CD4-positive, alpha-beta T cell treated with Interferon gamma for 1 hour (primary cell): Measurements from ENCODE around the gene KMT5B.

Source experiments
- DNase-seq: peaks from one replicate; pipeline ENCODE4 v3.0.0-alpha.2; 2020

The KMT5B gene

DNA sequence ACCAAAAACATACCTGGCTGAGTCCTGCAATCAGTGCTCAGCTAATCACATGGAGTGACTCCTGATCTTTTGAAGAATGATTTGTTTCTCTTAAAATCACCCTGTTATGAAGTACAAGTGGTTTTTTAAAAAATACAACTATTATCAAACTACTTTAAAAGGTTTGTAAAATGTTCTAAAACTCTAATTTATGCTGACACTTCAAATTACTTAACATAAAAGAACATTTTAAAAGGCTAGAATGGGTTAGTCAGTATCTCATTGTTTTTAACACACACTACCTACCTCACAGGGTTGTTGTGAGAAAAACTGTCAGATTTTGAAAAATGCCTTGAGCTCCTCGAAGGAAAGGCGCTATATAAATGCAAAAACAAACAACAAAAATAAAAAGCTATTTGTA lies 33.2 kb downstream of the KMT5B start:
- DNase-seq, result no peak

DNA sequence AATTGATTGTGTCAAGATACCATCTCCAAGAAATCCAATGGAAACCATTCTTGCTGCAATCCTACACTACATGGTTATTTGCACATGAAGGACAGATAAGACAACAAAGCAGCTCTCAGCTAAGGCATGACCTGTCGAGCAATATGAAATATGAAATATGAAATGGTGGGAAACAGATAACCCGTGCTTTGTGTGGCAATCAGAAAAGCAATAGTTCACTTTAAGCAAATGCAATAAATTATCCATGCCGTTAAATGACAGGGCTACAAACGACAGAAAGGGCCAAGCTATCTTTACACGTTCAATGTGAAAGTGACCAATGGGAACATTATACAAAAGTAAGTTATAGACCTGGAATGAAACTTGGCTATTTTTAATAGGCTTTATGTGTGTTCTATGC lies 35.2 kb downstream of the KMT5B start:
- no peak for DNase-seq

DNA sequence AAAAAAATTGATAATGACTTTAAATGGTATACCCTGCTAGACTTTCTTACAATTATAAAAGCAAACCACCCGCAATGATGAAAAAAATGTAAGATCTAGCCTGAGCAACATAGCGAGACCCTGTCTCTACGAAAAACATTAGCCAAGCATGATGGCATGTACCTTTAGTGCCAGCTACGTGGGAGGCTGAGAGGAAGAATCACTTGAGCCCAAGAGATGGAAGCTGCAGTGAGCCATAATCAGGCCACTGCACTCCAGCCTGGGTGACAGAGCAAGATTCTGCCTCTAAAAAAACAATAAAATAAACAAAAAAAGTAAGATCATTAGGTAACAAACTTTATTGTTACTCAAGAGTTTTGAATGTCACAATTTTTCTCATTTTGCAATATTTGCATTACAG lies 39.2 kb downstream of the KMT5B start:
- no peak for DNase-seq

DNA sequence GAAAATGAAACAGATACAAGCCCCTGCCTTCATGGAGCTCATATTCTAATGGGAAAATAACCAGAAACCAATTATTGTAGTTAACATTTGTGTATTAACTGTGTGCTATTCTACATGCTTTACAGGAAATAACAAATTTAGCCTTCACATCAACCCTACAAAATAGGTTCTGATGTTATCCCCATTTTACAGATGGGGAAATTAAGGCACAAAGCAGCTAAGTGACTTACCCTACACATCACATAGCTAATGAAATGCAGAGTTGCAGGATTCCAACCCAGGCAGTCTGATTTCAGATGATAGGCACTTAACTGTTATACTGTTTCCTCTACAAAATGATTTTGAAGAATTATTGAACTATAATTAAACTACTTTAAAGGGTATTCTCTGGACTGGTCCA lies 43.7 kb downstream of the KMT5B start:
- no peak for DNase-seq

DNA sequence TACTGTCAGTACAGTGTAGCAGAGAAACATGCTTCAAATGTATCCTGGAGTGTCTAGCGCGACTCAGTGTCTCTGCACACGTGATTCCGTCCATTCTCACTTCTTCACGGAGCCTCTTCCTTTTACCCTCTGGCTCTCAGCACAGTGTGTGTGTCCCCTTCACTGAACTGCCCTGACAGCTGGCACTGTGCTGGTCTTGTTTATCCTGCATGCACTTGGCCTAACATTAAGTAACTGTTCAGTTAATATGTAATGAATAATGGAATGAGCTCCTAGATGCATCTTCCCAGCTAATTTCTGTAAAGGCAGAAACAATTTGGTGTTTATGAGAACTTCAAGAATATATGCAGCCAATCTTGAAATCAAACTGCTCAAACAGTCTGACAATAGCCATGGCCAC lies 44.4 kb downstream of the KMT5B start:
- DNase-seq, result no peak

DNA sequence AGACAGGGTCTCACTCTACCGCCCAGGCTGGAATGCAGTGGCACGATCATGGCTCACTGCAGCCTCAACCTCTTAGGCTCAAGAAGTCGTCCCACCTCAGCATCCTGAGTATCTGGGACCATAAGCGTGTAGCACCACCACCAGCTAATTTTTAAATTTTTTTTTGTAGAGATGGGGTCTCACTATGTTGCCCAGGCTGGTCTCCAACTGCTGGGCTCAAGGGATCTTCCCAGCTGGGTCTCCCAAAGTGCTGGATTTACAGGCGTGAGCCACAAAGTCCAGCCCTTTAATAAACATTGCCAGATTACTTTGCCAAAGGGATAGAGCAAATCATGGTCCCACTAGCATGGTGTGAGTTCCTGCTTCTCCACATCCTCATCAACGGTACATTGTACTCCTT lies 45.6 kb downstream of the KMT5B start:
- DNase-seq, result no peak

DNA sequence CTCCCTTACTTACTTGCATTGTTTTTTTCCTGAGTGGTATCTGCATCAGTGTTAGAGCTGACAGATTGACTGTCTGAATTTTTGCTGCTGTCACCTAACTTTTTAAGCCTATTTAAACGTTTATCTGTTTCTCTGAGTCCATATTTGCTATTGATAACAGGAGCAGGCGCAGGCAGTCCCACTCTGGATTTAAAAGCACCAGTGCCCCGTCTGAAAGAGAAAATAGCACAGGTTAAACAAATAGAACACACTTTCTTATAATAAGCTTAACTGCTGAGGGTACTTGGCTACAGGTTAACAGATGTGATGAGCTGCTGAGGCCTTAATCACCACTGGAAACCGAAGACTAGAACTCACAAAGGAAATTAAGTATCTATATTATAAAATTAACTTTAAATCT lies 46.1 kb downstream of the KMT5B start:
- no peak for DNase-seq

DNA sequence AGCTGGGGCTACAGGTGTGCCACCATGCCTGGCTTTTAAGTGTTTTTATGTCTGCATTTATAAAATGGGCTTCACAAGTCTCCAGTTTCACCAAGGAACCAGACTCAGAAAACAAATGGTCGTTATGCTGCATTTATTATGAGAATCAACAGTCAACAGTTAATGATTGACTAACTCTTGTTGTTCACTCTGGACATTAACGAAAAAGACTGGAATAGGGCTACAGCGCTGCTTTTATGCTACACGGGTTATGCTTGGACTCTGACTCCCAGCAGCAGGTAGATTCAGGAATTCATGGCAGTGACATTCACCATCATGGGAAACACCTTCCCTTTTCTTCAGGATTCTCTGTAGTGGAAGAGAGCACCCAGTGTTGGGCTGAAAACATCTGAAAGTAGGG lies 47.5 kb downstream of the KMT5B start:
- no peak for DNase-seq

DNA sequence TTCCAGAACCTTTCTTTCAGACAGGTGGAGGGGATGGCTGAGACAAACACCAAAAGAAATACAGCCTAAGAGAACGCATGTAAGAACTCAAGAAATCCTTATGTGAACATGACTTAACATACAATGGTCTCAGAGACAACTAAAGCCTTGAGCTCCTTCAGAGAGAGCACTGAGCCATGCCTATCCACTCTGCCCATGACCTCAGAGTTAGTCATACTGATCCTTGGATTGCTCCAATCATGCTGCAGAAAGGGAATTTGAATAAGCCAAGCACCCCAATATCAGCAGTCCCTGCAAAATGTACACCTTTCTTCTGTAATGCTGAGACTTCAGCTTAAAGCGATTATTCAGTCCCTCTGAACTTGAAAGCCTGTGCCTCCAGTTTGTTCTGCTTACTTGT lies 48.7 kb downstream of the KMT5B start:
- DNase-seq, result no peak

DNA sequence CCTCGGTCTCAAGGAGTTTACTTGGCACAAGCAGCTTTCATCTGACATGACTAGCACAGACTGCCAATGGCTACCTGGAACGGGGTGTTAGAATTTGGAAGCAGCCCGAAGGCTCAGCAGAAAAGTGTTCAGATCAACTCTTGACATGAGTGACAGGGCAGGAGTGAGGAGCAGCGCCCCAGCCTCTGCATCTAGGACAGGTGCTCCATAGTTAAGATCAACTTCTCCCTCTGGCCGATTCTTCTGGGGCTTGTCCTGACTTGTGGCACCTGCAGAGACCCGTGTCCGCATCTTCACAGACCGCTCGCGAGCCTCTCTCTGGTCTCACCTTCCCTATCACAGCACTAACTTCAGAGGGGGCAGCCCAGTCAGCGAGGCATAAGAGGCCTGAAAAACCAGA lies 49.4 kb downstream of the KMT5B start:
- no peak for DNase-seq

DNA sequence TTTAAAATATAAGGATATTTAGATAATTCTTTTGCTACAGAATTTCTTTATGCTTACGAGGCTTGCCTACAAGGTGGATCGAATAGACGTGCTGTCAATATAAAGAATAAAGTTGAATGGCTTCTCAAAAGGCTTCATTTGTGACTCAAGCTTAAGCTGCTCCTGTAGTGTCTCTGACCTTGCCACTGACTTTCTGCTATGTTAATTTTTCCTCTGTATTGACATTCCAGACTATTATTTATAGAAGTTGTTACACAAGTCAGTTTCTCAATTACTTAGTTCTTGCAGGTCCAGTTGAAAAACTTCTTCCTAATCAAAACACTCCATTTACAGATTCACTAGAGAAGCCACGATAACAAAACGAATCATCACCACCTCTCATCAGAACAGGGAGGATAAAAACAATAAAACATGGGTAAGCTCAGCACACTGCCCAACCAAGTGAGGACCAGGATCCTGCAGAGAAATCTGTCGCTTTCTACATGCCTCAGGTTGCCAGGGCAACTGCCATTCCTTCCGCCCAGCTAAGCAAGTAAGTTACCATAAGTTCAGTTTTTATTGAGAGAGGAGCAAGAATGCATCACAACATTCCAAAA lies 52.9 kb downstream of the KMT5B start:
- no peak for DNase-seq

DNA sequence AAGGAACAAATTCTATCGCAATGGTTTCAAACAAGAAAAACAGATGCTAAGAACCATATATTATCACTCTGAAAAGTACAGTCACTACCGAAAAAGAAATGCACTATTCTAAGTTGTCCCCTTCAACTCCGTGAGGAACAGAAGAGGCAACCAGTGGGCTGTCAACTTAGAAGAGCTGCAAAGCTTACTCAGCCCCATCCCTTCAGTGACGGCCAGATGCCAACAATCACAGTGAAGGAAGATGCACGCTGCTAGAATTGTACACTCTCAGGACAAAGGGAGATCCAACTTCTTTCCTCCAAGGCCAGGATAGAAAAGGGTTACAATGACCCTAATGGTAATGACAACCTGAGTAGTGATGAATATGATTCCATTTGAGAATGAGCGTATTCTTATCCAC lies 53.4 kb downstream of the KMT5B start:
- DNase-seq, result no peak

DNA sequence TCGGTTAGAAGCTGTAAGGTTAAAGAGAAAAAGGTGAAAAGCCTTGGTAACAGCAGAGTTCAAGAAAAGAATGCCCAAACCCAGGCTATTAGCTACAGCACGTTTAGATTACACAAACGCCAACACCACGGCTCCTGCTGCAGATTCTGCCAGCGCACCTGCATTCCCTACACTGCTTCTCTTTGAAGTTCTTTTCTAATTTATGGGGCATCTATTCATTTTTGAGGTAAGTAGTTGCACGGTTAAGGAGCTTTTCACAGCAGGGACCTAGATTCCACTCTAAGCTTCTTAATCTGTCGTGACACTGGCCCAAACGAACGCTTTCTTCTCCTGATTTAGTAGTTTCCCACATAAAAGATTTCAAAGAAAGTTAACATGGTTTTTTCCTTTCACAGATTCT lies 53.9 kb downstream of the KMT5B start:
- no peak for DNase-seq

DNA sequence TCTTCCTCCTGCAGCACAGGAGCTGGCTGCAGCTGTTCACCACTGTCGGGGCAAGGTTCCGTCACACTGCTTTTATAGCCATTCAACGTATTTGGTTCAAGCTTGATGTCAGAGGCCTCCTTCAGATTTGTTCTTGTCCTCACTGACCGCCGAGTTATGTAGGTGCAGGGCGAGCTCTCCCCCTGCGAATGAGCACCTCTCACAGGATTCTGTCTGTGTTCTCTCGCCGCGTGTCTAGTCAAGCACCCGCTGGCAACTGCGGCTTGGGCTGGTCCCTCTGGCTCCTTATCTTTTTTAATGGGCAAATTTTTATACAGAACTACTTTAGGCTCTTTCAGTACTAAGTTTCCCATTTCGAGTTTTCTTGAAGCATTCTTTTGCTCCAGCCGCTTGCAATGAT lies 54.5 kb downstream of the KMT5B start:
- DNase-seq, result no peak

DNA sequence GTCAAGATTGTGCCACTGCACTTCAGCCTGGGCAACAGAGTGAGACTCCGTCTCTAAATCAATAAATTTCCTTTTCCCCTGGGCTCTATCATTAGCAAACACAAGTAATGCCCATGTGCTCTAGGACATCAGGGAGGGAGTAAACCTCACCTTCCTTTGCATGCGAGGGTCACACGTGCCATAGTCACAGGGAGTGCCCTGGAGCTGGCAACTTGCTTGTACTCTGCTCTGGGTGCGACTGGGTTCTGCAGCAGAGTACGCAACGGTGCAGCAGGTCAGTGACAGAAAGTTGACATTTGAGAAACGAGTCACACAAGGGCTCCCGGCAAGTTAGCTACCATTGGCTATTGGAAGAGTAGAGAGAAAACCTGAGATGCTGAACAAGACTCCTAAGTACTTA lies 59.4 kb downstream of the KMT5B start:
- no peak for DNase-seq

DNA sequence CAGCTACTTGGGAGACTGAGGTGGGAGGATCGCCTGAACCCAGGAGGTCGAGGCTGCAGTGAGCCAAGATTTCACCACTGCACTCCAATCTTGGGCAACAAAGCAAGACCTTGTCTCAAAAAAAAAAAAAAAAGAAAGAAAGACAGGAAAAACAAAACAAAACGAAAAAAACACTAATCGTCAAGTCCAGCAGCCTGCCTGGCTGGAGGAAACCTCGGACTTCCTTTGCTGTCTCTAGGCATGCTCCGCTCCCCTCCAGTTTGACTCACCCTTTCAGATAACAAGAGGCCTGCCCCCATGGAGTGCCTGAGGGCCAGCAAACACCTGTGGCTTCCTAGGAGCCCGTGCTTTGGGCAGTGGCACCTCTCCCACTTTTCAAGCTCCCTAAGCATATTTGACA lies 63.1 kb downstream of the KMT5B start:
- no peak for DNase-seq

DNA sequence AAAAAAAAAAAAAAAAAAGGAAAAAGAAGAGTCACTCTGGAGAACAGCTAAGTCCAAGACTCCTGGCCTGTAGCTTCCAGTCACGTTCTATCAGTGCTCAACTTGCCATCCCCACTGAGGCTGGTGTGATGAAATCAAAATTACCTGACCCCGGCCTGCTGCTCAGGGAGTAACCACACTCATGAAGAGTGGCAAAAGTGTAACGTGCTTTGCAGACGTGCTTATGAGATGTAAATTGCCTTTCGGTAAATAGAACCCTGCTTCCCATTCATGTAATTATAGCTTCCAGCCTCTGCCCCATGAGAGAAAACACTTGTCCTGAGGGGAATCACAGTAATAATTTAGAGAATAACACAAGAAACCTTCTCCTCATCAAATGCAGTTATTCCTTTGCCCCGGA lies 63.7 kb downstream of the KMT5B start:
- no peak for DNase-seq

DNA sequence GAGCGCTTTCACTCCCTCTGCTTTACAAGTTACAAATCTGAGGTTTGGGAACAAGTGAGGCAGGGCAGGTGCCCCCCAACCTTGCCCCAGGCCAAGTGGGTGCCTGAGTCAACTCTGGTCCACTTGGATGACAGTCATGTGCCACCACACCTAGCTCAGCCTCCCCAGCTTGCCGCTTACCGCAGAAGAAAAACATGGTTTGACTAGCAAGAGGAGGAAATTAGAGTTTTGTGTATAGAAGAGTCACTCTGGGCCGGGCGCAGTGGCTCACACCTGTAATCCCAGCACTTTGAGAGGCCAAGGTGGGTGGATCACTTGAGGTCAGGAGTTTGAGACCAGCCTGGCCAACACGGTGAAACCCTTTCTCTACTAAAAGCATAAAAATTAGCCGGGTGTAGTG lies 64.2 kb downstream of the KMT5B start:
- DNase-seq, result no peak

DNA sequence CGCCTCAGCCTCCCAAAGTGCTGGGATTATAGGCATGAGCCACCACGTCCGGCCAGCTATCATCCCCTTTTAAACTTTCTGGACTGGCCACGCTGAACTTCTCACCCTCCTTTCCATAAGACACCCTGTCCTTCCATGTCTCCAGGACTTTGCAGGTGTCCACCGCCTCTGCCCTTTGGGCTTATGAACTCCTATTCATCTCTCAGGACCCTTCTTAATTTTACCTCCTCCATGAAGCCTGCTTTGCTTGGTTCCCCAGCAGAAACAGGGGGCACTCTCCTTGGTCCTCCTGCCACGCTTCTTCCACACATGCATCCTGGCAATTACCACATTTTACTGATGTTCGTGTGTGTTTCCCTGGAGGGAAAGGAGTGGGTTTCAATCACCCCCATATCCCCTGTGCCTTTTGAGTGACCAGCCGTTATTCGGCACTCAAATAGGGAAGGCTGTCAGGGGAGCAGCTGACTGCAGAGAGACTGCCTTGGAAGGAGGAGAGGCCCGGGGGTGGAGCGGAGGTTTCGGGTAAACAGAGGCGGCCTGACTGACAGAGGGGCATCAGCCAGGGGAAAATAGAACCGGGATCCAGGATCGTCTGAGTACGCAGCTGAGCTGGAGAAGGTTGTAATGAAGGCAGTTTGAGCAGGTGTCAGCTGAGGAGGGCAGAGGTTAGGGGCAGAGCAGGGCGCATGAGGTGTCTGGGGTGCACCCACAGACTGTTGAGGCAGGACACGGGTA lies 64.9 kb downstream of the KMT5B start:
- no peak for DNase-seq

DNA sequence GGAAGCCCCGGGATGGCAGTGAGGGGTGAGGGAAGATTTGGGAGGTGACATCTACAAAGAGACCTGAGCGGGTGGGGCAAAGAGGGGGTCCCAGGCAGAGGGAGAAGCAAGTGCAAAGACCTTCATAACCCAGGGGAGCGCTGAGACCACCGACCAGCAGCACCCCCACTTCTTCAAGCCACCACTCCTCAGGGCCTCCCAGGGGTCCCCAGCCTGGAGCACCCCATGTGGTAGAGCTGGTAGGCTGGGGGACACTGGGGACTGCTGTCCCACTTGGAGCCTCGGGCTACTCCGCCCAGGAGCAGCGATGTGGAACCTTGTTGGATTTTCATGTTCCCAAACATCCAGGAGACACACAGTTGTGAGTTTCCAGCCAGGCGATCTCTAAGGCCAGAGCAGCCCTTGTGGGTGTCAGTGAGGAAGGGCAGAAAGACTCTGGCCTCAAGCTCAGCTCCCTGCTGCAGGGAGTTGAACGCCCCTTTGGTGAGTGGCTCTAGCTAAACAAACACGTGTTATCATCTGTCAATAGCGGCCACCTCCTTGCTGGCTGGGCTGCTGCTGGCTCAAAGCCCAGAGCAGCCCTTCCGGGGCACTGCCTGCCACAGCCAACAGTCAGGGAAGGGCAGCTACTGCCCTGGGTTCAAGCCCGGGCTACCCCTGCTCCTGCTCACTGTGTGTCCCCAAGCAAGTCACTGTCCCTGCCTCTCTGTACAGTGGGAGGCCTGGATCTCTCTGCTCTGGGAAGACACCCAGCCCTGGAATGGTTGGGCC lies 66.2 kb downstream of the KMT5B start:
- DNase-seq, result no peak

DNA sequence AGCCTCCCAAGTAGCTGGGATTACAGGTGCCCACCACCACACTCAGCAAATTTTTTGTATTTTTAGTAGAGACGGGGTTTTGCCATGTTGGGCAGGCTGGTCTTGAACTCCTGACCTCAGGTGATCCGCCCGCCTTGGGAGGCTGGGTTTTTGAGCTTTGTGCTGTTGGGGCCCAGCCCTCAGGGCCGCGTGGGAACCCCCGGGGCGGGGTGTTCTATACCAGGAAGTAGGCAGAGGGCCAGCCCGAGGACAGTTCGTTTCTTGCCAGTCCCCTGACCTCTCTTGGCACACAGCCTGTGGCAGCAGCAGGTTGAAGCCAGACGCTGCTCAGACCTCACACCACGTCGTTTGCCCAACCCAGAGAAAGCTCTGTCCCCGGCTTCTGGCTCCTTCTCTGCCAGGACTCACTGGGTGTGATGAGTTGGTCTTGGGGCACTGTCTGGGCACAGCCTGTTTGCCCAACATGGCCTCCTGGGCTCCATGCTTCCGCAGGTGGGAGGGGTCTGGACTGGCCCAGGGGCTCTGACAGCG lies 67.0 kb downstream of the KMT5B start:
- DNase-seq, result peak; percentile 53

DNA sequence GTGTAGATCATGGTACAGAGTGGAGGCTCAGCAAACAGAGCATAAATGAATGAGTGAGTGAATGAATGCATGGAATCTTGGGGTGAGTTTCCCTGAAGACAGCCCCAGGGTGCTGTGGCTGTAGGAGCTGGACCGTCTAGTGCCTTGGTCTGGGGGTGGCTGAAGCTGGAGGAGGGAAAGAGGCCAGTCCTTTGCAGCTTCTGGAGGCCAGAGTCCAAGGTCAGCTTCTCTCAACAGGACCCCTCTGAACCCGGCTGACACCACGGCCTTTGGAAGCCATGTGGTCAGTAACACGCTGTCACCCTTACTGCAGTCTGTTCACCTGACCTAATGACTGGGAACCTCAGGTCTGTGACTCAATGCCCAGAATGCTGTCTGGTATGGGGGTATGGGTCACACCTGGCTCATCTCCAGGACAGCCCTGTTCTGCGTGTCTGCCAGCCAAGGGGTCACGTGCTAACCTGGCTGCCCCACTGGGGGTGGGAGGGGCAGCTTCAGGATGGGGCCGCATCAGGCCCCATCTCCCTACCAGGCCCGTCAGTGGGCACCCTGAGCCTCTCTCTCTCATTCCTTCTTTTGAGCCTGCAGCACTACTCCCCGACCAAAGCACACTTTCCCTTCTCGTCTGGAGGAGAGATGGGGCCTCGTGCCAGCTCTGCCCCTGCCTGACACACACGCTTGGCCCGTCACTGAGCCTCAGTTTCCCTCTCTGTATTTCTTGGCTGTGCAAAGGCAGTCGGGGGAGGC lies 67.8 kb downstream of the KMT5B start:
- DNase-seq, result no peak

DNA sequence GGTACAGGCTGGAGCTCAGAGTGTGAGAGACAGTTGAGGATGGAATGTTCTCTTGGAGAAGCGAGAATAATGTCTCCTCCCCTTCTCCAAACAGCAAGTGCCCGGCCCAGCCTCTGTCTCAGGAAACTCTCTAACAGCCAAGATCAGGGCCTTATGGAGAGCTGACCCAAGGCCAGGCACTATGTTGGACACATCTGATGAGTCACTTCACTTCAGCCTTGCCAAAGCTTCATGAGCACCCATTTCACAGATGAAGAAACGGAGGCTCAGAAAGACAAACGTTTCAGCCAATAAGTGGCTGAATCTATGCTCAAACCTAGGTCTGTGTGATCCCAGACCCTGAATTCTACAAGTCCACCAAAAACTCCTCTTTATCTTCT lies 69.8 kb downstream of the KMT5B start:
- no peak for DNase-seq
